K562 (cell line): ENCODE measurements around the gene SMIM17. TPM values are rescaled to one million over a fixed set of nuclear protein-coding genes. Genes with fewer than 3 reads are reported as not detected.

Experiments
- BRD4 ChIP-seq: fragments of 200-600 bp; sonication (generic); IDR thresholded peaks from 2 replicates; pipeline ENCODE4 v1.6.1; 2017; ENCODE audit warnings: inconsistent platforms
- CBFA2T2 ChIP-seq: fragments of 450-650 bp; conservative IDR thresholded peaks from 2 replicates; pipeline ENCODE4 v1.6.1; 2017; ENCODE audit warnings: mild to moderate bottlenecking
- CBFB ChIP-seq: sonication (generic); formaldehyde crosslinking; IDR thresholded peaks from 2 replicates; pipeline ENCODE4 v1.4.0; 2020; ENCODE audit warnings: mild to moderate bottlenecking, missing genetic modification reagents
- ETV5 ChIP-seq: sonication (generic); formaldehyde crosslinking; IDR thresholded peaks from 2 replicates; pipeline ENCODE4 v1.4.0; 2020; ENCODE audit warnings: low read depth, mild to moderate bottlenecking, missing genetic modification reagents
- HMGN3 ChIP-seq: IDR thresholded peaks from 2 replicates; pipeline ENCODE4 v1.6.1; 2011; ENCODE audit warnings: borderline replicate concordance, low read depth, mild to moderate bottlenecking, mixed read lengths, low read length; ENCODE audit not compliant: insufficient read length; ENCODE audit errors: extremely low read depth
- HOXB6 ChIP-seq: fragments of 250-450 bp; sonication (Bioruptor Pico); IDR thresholded peaks from 2 replicates; pipeline ENCODE4 v1.5.1; 2022; ENCODE audit warnings: mild to moderate bottlenecking, borderline replicate concordance
- ILK ChIP-seq: fragments of 450-650 bp; IDR thresholded peaks from 2 replicates; pipeline ENCODE4 v1.6.1; 2016; ENCODE audit warnings: missing genetic modification characterization, low read depth, mild to moderate bottlenecking, missing compliant biosample characterization, moderate library complexity, borderline replicate concordance
- KAT8 ChIP-seq: fragments of 450-650 bp; IDR thresholded peaks from 2 replicates; pipeline ENCODE4 v1.6.1; 2016; ENCODE audit warnings: low read depth, mild to moderate bottlenecking
- MCM7 ChIP-seq, 2 experiments: fragments of 450-650 bp; IDR thresholded peaks; 2 replicates each; pipeline ENCODE4 v1.6.1; 2016 to 2018
- MEF2D ChIP-seq: conservative IDR thresholded peaks from 2 replicates; pipeline ENCODE4 v1.6.1; 2016; ENCODE audit warnings: low read depth, missing genetic modification characterization, missing compliant biosample characterization
- POLR2H ChIP-seq: IDR thresholded peaks from 2 replicates; pipeline ENCODE4 v1.6.1; 2016; ENCODE audit warnings: missing genetic modification characterization, low read depth, mild to moderate bottlenecking, control low read depth, missing compliant biosample characterization, moderate library complexity
- SMAD4 ChIP-seq: fragments of 250-450 bp; sonication (Bioruptor Pico); conservative IDR thresholded peaks from 2 replicates; pipeline ENCODE4 v1.8.0; 2021; ENCODE audit warnings: inconsistent platforms, mild to moderate bottlenecking, moderate library complexity
- ZNF263 ChIP-seq: sonication (generic); formaldehyde crosslinking; IDR thresholded peaks from 2 replicates; pipeline ENCODE4 v1.8.0; 2022; ENCODE audit warnings: mild to moderate bottlenecking, missing genetic modification reagents, borderline replicate concordance
- ZNF384 ChIP-seq: IDR thresholded peaks from 2 replicates; pipeline ENCODE4 v1.6.1; 2012; ENCODE audit warnings: low read depth, low read length, improper control_type of control experiment
- polyA plus RNA-seq, 8 experiments: library from polyadenylated mRNA; depleted of rRNA in 4 of 8; stranded (reverse) in 5 of 8; unstranded in 3 of 8; fragments of >200 nt; fragmentation: Nextera tagmentation in 2 of 8; fragmentation: Illumina TruSeq in 1 of 8; extraction: Ambion mirVana in 2 of 8; extraction: Trizol in 1 of 8; gene quantifications; 2 replicates each; pipeline versions ENCODE4 v1.2.1 to v1.2.3, GENCODE V29; 2011 to 2014; ENCODE audit warnings: inconsistent platforms in 1 of 8, missing spikeins in 1 of 8
- total RNA-seq, 7 experiments: library from RNA; depleted of rRNA in 6 of 7; stranded (reverse); fragments of >200 nt in 6 of 7; fragmentation: Illumina TruSeq in 2 of 7; extraction: Trizol in 2 of 7; gene quantifications; 2 replicates each; pipeline versions ENCODE4 v1.2.1 to v1.2.3, GENCODE V29; 2011 to 2021; ENCODE audit warnings: low replicate concordance in 1 of 7
- TF ChIP-seq, protein P1 (sequence below): fragments of 450-650 bp; formaldehyde crosslinking; conservative IDR thresholded peaks from 2 replicates; pipeline ENCODE4 v1.4.0; 2022; ENCODE audit warnings: mild to moderate bottlenecking, missing genetic modification characterization
- TF ChIP-seq, protein P2 (sequence below): fragments of 450-650 bp; formaldehyde crosslinking; IDR thresholded peaks from 2 replicates; pipeline ENCODE4 v1.4.0; 2020; ENCODE audit warnings: mild to moderate bottlenecking, mixed read lengths
- TF ChIP-seq, protein P3 (sequence below): fragments of 250-450 bp; sonication (Bioruptor Pico); IDR thresholded peaks from 2 replicates; pipeline ENCODE4 v1.4.0; 2020; ENCODE audit warnings: mild to moderate bottlenecking, moderate library complexity, borderline replicate concordance
- TF ChIP-seq, protein P4 (sequence below), 2 experiments: fragments of 450-650 bp in 1 of 2; IDR thresholded peaks; 2 replicates each; pipeline ENCODE4 v1.6.1; 2011 to 2017; ENCODE audit warnings: low read depth in 2 of 2, antibody characterized with exemption in 1 of 2, borderline replicate concordance in 1 of 2, low read length in 1 of 2, mild to moderate bottlenecking in 1 of 2, mixed read lengths in 1 of 2; ENCODE audit not compliant: control insufficient read depth in 1 of 2

Gene SMIM17
- total and polyA plus RNA-seq, 9 of the 15 experiments (the other 6 are each of a cell fraction or from before 2014, with no cell fraction given): not detected

DNA sequence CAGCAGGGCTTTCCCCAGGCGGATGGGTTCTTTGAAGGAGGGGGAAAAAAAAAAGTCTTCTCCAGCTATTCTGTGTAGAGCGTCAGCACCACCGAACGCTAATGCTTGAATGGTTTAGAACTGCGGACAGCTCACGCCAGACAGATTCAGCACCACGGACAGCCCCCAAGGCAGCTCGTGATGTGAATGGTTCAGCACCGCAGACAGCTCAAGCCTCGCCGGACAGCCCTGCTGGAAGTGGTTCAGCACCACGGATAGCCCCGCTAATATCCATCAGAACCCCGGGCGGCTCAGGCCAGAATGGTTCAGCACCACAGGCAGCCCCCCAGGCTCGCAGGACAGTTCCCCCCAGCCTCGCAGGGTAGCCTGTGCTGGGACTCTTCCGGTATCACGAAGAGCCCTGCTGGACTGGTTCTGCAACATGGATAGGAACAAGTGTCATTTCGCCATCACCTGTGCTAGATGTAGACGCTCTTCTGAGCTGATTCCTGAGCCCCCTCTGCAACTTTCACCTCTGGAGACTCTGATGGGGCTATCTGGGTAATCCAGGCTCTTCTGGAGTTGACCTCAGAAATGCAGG lies 4.9 kb upstream of the SMIM17 start (continued):
- TF ChIP-seq, protein P1, sequence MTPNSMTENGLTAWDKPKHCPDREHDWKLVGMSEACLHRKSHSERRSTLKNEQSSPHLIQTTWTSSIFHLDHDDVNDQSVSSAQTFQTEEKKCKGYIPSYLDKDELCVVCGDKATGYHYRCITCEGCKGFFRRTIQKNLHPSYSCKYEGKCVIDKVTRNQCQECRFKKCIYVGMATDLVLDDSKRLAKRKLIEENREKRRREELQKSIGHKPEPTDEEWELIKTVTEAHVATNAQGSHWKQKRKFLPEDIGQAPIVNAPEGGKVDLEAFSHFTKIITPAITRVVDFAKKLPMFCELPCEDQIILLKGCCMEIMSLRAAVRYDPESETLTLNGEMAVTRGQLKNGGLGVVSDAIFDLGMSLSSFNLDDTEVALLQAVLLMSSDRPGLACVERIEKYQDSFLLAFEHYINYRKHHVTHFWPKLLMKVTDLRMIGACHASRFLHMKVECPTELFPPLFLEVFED (CRISPR knock-in tag): no peak
- TF ChIP-seq, protein P2, sequence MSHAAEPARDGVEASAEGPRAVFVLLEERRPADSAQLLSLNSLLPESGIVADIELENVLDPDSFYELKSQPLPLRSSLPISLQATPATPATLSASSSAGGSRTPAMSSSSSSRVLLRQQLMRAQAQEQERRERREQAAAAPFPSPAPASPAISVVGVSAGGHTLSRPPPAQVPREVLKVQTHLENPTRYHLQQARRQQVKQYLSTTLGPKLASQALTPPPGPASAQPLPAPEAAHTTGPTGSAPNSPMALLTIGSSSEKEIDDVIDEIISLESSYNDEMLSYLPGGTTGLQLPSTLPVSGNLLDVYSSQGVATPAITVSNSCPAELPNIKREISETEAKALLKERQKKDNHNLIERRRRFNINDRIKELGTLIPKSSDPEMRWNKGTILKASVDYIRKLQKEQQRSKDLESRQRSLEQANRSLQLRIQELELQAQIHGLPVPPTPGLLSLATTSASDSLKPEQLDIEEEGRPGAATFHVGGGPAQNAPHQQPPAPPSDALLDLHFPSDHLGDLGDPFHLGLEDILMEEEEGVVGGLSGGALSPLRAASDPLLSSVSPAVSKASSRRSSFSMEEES (CRISPR knock-in tag): no peak
- TF ChIP-seq HOXB6 (CRISPR knock-in tag) (no peak), ILK (tag) (no peak), BRD4 (no peak), CBFA2T2 (no peak), CBFB (CRISPR knock-in tag) (no peak), ETV5 (peak; percentile 79; the same call in 1 of the 2 replicates), MEF2D (tag) (no peak), POLR2H (tag) (no peak), MCM7 (IDR thresholded peaks at IDR 0.05) (no peak), ZNF384 (no peak), SMAD4 (CRISPR knock-in tag) (peak; percentile 60; the same call in 1 of the 2 replicates), HMGN3 (no peak), KAT8 (no peak), ZNF263 (peak; percentile 73; the same call in 1 of the 2 replicates)
- TF ChIP-seq, protein P3, sequence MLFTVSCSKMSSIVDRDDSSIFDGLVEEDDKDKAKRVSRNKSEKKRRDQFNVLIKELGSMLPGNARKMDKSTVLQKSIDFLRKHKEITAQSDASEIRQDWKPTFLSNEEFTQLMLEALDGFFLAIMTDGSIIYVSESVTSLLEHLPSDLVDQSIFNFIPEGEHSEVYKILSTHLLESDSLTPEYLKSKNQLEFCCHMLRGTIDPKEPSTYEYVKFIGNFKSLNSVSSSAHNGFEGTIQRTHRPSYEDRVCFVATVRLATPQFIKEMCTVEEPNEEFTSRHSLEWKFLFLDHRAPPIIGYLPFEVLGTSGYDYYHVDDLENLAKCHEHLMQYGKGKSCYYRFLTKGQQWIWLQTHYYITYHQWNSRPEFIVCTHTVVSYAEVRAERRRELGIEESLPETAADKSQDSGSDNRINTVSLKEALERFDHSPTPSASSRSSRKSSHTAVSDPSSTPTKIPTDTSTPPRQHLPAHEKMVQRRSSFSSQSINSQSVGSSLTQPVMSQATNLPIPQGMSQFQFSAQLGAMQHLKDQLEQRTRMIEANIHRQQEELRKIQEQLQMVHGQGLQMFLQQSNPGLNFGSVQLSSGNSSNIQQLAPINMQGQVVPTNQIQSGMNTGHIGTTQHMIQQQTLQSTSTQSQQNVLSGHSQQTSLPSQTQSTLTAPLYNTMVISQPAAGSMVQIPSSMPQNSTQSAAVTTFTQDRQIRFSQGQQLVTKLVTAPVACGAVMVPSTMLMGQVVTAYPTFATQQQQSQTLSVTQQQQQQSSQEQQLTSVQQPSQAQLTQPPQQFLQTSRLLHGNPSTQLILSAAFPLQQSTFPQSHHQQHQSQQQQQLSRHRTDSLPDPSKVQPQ (CRISPR knock-in tag): no peak
- TF ChIP-seq, protein P4, sequence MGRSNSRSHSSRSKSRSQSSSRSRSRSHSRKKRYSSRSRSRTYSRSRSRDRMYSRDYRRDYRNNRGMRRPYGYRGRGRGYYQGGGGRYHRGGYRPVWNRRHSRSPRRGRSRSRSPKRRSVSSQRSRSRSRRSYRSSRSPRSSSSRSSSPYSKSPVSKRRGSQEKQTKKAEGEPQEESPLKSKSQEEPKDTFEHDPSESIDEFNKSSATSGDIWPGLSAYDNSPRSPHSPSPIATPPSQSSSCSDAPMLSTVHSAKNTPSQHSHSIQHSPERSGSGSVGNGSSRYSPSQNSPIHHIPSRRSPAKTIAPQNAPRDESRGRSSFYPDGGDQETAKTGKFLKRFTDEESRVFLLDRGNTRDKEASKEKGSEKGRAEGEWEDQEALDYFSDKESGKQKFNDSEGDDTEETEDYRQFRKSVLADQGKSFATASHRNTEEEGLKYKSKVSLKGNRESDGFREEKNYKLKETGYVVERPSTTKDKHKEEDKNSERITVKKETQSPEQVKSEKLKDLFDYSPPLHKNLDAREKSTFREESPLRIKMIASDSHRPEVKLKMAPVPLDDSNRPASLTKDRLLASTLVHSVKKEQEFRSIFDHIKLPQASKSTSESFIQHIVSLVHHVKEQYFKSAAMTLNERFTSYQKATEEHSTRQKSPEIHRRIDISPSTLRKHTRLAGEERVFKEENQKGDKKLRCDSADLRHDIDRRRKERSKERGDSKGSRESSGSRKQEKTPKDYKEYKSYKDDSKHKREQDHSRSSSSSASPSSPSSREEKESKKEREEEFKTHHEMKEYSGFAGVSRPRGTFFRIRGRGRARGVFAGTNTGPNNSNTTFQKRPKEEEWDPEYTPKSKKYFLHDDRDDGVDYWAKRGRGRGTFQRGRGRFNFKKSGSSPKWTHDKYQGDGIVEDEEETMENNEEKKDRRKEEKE (IDR thresholded peaks at IDR 0.05; ENCODE audit: borderline replicate concordance in 1 of 2, control insufficient read depth in 1 of 2, low read depth in 2 of 2, low read length in 1 of 2): no peak
